SKM-1 (cell line): ENCODE data around the gene MADCAM1.

Experiments used
- DNase-seq: peaks from one replicate; lab custom pipeline; 2025; ENCODE audit not compliant: unreplicated experiment; lab: John Stamatoyannopoulos, UW

Gene MADCAM1

GRCh38 chr19:488505-489417 lies 7.5 kb upstream of the MADCAM1 start:
- DNase-seq, result peak; percentile 78

GRCh38 chr19:489418-490196 lies 6.7 kb upstream of the MADCAM1 start:
- no peak for DNase-seq

GRCh38 chr19:491146-491741 lies 5.0 kb upstream of the MADCAM1 start:
- no peak for DNase-seq

- DNase-seq, result no peak
These were observed 4.2 kb upstream of the MADCAM1 start for GRCh38 chr19:492091-492531.

- DNase-seq, result no peak
These were observed 2.7 kb upstream of the MADCAM1 start for GRCh38 chr19:493391-494170.

GRCh38 chr19:494171-495080 lies 1.9 kb upstream of the MADCAM1 start:
- DNase-seq, result no peak

- DNase-seq, result no peak
These were observed 1.2 kb upstream of the MADCAM1 start for GRCh38 chr19:495081-495401.

GRCh38 chr19:495402-496111 lies 729 bp upstream of the MADCAM1 start:
- DNase-seq, result no peak

GRCh38 chr19:496986-497385 lies 700 bp downstream of the MADCAM1 start:
- DNase-seq, result no peak

GRCh38 chr19:497491-497868 lies 1.2 kb downstream of the MADCAM1 start:
- DNase-seq, result no peak

- no peak for DNase-seq
These were observed 1.7 kb downstream of the MADCAM1 start for GRCh38 chr19:497869-498510.

GRCh38 chr19:498511-498891 lies 2.2 kb downstream of the MADCAM1 start:
- no peak for DNase-seq

- DNase-seq, result no peak
These were observed 2.8 kb downstream of the MADCAM1 start for GRCh38 chr19:498977-499623.

GRCh38 chr19:501646-502045 lies 5.4 kb downstream of the MADCAM1 start:
- DNase-seq, result no peak

GRCh38 chr19:504616-505015 lies 8.3 kb downstream of the MADCAM1 start:
- DNase-seq, result no peak

GRCh38 chr19:506404-507285 lies 10.4 kb downstream of the MADCAM1 start:
- peak; percentile 97 for DNase-seq
